K562 (cell line): Measurements from ENCODE around the gene ATRNL1. TPM values are rescaled to one million over a fixed set of nuclear protein-coding genes. Genes with fewer than 3 reads are reported as not detected.

Experiments
- ATAC-seq: fragments of 200-7000 bp; cut with Tn5 transposase; 3 replicates; pipeline ENCODE4 v1.9.1; 2020; ENCODE audit warnings: moderate library complexity
- BruUV-seq: library from RNA; stranded (reverse); fragments of 400-500 nt; replicated peaks from 2 replicates; lab custom pipeline; 2021; lab: Mats Ljungman, UMichigan
- CTCF ChIA-PET: fragments of 300-600 bp; formaldehyde crosslinking; extraction: SDS; loops from one replicate; lab custom pipeline; 2021; ENCODE audit warnings: low intra/inter-chr PET ratio; lab: Yijun Ruan, JAX
- POLR2A ChIA-PET: fragments of 300-600, 350-650 bp; sonication (Branson Sonifier 250); formaldehyde crosslinking; extraction: SDS; loops from one replicate; lab custom pipeline; 2021; ENCODE audit warnings: antibody characterized with exemption, inconsistent platforms; lab: Yijun Ruan, JAX
- DNase-seq, 4 experiments: peaks; one replicate each; pipeline versions ENCODE4 v3.0.0 to v3.0.0-alpha.2; 2011 to 2018; ENCODE audit warnings: low spot score in 3 of 4, mixed read lengths in 3 of 4; ENCODE audit errors: extremely low read depth in 1 of 4
- FAIRE-seq: peaks from 2 replicates; lab custom pipeline; 2011; peaks lifted over from hg19 to GRCh38; lab: Jason Lieb, UNC
- H2AFZ ChIP-seq: 2 replicates; pipeline ENCODE4 v1.6.0; 2011; ENCODE audit warnings: low read depth, low read length, control low read depth, inconsistent platforms
- H3K27ac ChIP-seq: fragments of 200-600 bp; 3 replicates; pipeline ENCODE4 v1.8.0; 2011; ENCODE audit warnings: low read depth, mild to moderate bottlenecking, control low read depth, inconsistent platforms, low read length, moderate library complexity, mixed read lengths; ENCODE audit errors: extremely low read depth
- H3K27me3 ChIP-seq, 2 experiments: fragments of 300-600 bp in 1 of 2; 2 replicates in 1 of 2; 3 replicates in 1 of 2; pipeline versions ENCODE4 v1.6.0 to v1.8.0; 2011; ENCODE audit warnings: inconsistent platforms in 2 of 2, low read length in 2 of 2, mild to moderate bottlenecking in 1 of 2, mixed read lengths in 1 of 2, moderate library complexity in 1 of 2; ENCODE audit not compliant: control insufficient read depth in 2 of 2, insufficient read depth in 2 of 2
- H3K36me3 ChIP-seq: fragments of 300-600 bp; 3 replicates; pipeline ENCODE4 v1.8.0; 2011; ENCODE audit warnings: mild to moderate bottlenecking, low read length, inconsistent platforms; ENCODE audit not compliant: control insufficient read depth, insufficient read depth
- H3K4me1 ChIP-seq, 2 experiments: fragments of 200-600 bp in 1 of 2; replicated peaks in 1 of 2; 2 replicates in 1 of 2; 3 replicates in 1 of 2; pipeline versions ENCODE4 v1.5.1 to v1.8.0; 2011; ENCODE audit warnings: inconsistent platforms in 2 of 2, low read length in 2 of 2, mild to moderate bottlenecking in 1 of 2, mixed read lengths in 1 of 2, moderate library complexity in 1 of 2; ENCODE audit not compliant: control insufficient read depth in 2 of 2, insufficient read depth in 2 of 2
- H3K4me2 ChIP-seq: 2 replicates; pipeline ENCODE4 v1.6.1; 2011; ENCODE audit warnings: low read length, control low read depth, inconsistent platforms, mixed read lengths; ENCODE audit not compliant: insufficient read depth
- H3K4me3 ChIP-seq: fragments of 200-600 bp; sonication (generic), shearing (Covaris generic); 2 replicates; pipeline ENCODE4 v1.5.1; 2016; ENCODE audit warnings: control low read depth, inconsistent platforms
- H3K79me2 ChIP-seq: fragments of 200-600 bp; 3 replicates; pipeline ENCODE4 v1.8.0; 2011; ENCODE audit warnings: low read length, inconsistent platforms; ENCODE audit not compliant: control insufficient read depth, insufficient read depth
- H3K9ac ChIP-seq, 2 experiments: 2 replicates each; pipeline versions ENCODE4 v1.6.0 to v1.6.1; 2011; ENCODE audit warnings: low read depth in 2 of 2, low read length in 2 of 2, control low read depth in 1 of 2, inconsistent platforms in 1 of 2, mild to moderate bottlenecking in 1 of 2, mixed read lengths in 1 of 2; ENCODE audit not compliant: insufficient read depth in 1 of 2
- H3K9me1 ChIP-seq: one replicate; pipeline ENCODE4 v1.6.0; 2011; ENCODE audit warnings: inconsistent platforms, mild to moderate bottlenecking, low read length, moderate library complexity; ENCODE audit not compliant: control insufficient read depth, insufficient read depth
- H3K9me3 ChIP-seq: replicated peaks from 2 replicates; pipeline ENCODE4 v1.5.1; 2011; ENCODE audit warnings: low read depth, low read length, inconsistent platforms; ENCODE audit not compliant: control insufficient read depth, insufficient read depth
- H4K20me1 ChIP-seq: replicated peaks from 2 replicates; pipeline ENCODE4 v1.6.1; 2011; ENCODE audit warnings: low read length, inconsistent platforms, mixed read lengths; ENCODE audit not compliant: control insufficient read depth, insufficient read depth
- ARID2 ChIP-seq: fragments of 450-650 bp; IDR thresholded peaks from 2 replicates; pipeline ENCODE4 v1.6.1; 2017; ENCODE audit warnings: antibody characterized with exemption, mild to moderate bottlenecking
- BACH1 ChIP-seq: fragments of 200-800 bp; sonication (Bioruptor generic); IDR thresholded peaks from 2 replicates; pipeline ENCODE4 v1.6.1; 2016; ENCODE audit warnings: missing genetic modification characterization, missing compliant biosample characterization
- CAMTA2 ChIP-seq: fragments of 250-450 bp; sonication (Bioruptor Pico); conservative IDR thresholded peaks from 2 replicates; pipeline ENCODE4 v1.5.1; 2022
- CEBPB ChIP-seq: fragments of 450-650 bp; IDR thresholded peaks from 2 replicates; pipeline ENCODE4 v1.6.1; 2016; ENCODE audit warnings: missing genetic modification characterization, missing compliant biosample characterization
- CEBPG ChIP-seq, 3 experiments: fragments of 200-800 bp in 1 of 3; sonication (Bioruptor generic) in 1 of 3; sonication (generic) in 1 of 3; formaldehyde crosslinking in 1 of 3; IDR thresholded peaks in 2 of 3; conservative IDR thresholded peaks in 1 of 3; 2 replicates each; pipeline versions ENCODE4 v1.6.1 to v1.8.0; 2016 to 2022; ENCODE audit warnings: missing compliant biosample characterization in 2 of 3, missing genetic modification characterization in 2 of 3, mild to moderate bottlenecking in 1 of 3, missing genetic modification reagents in 1 of 3
- DNMT1 ChIP-seq: fragments of 450-650 bp; IDR thresholded peaks from 2 replicates; pipeline ENCODE4 v1.6.1; 2016; ENCODE audit warnings: antibody characterized with exemption, mild to moderate bottlenecking
- POLR2AphosphoS2 ChIP-seq: IDR thresholded peaks from 2 replicates; pipeline ENCODE4 v1.6.1; 2012; ENCODE audit warnings: low read length, improper control_type of control experiment
- PYGO2 ChIP-seq: fragments of 450-650 bp; IDR thresholded peaks from 2 replicates; pipeline ENCODE4 v1.6.1; 2016; ENCODE audit warnings: mild to moderate bottlenecking, missing genetic modification characterization, moderate library complexity, missing compliant biosample characterization
- RAD51 ChIP-seq: fragments of 450-650 bp; IDR thresholded peaks from 2 replicates; pipeline ENCODE4 v1.7.1; 2016; ENCODE audit warnings: low read depth, mild to moderate bottlenecking, borderline replicate concordance
- RBM34 ChIP-seq: fragments of 200-400 bp; formaldehyde crosslinking; IDR thresholded peaks from 2 replicates; pipeline ENCODE4 v1.6.1; 2018; ENCODE audit warnings: low read length, borderline replicate concordance; ENCODE audit not compliant: insufficient read depth
- TAL1 ChIP-seq: fragments of 450-650 bp; IDR thresholded peaks from 2 replicates; pipeline ENCODE4 v1.6.1; 2016; ENCODE audit warnings: mild to moderate bottlenecking
- TGIF2 ChIP-seq: sonication (generic); formaldehyde crosslinking; IDR thresholded peaks from 2 replicates; pipeline ENCODE4 v1.8.1; 2022; ENCODE audit warnings: mild to moderate bottlenecking, missing genetic modification reagents, moderate library complexity
- ZNF311 ChIP-seq: fragments of 250-450 bp; sonication (Bioruptor Pico); IDR thresholded peaks from 2 replicates; pipeline ENCODE4 v1.4.0; 2020; ENCODE audit warnings: mild to moderate bottlenecking, moderate library complexity
- ZNF445 ChIP-seq: fragments of 250-450 bp; sonication (Bioruptor Pico); IDR thresholded peaks from 2 replicates; pipeline ENCODE4 v1.4.0; 2020; ENCODE audit warnings: low read depth, mild to moderate bottlenecking, moderate library complexity
- ZNF449 ChIP-seq: fragments of 250-450 bp; sonication (Bioruptor Pico); IDR thresholded peaks from 2 replicates; pipeline ENCODE4 v1.8.0; 2022; ENCODE audit warnings: moderate library complexity, mild to moderate bottlenecking, inconsistent platforms
- WGBS: fragments of 100-300 bp; shearing (Covaris generic); methylation state at CpG from one replicate; pipeline ENCODE4 v1.1.6; 2016; ENCODE audit warnings: low coverage, mixed read lengths; ENCODE audit not compliant: insufficient coverage; ENCODE audit errors: missing lambda C conversion rate; 5-methylcytosine and 5-hydroxymethylcytosine counted together
- in situ Hi-C: fragments of 300-500 bp; cut with MboI; formaldehyde crosslinking; loops from 4 replicates; pipeline ENCODE4 v1.15.0; 2018; ENCODE audit warnings: inconsistent platforms, mixed read lengths
- intact Hi-C: fragments of 100-400 bp; cut with micrococcal nuclease; formaldehyde crosslinking; loops from 2 replicates; pipeline ENCODE4 v1.14.2; 2022
- polyA plus RNA-seq, 8 experiments: library from polyadenylated mRNA; depleted of rRNA in 4 of 8; stranded (reverse) in 5 of 8; unstranded in 3 of 8; fragments of >200 nt; fragmentation: Nextera tagmentation in 2 of 8; fragmentation: Illumina TruSeq in 1 of 8; extraction: Ambion mirVana in 2 of 8; extraction: Trizol in 1 of 8; gene quantifications; 2 replicates each; pipeline versions ENCODE4 v1.2.1 to v1.2.3, GENCODE V29; 2011 to 2014; ENCODE audit warnings: inconsistent platforms in 1 of 8, missing spikeins in 1 of 8
- total RNA-seq, 7 experiments: library from RNA; depleted of rRNA in 6 of 7; stranded (reverse); fragments of >200 nt in 6 of 7; fragmentation: Illumina TruSeq in 2 of 7; extraction: Trizol in 2 of 7; gene quantifications; 2 replicates each; pipeline versions ENCODE4 v1.2.1 to v1.2.3, GENCODE V29; 2011 to 2021; ENCODE audit warnings: low replicate concordance in 1 of 7
- TF ChIP-seq, protein P1 (sequence below): sonication (generic); formaldehyde crosslinking; IDR thresholded peaks from 2 replicates; pipeline ENCODE4 v1.5.0; 2020; ENCODE audit warnings: missing genetic modification reagents

ATRNL1 gene
- total and polyA plus RNA-seq, 9 of the 15 experiments (the other 6 are each of a cell fraction or from before 2014, with no cell fraction given): 0.18 TPM; not detected in 8

GRCh38 chr10:115965376-115965775, 872.2 kb downstream of the ATRNL1 start:
- CTCF ChIA-PET: no interaction called here
- Histone ChIP-seq H3K4me3 (no peak overlapping the region), H3K27me3 (no peaks in the 10 kb centered on the region), H3K27ac (no peak overlapping the region), H3K79me2 (no peaks in the 10 kb centered on the region), H2AFZ (no peak overlapping the region), H3K9me1 (no peaks in the 10 kb centered on the region), H3K36me3 (no peaks in the 10 kb centered on the region), H3K4me2 (no peak overlapping the region), H3K9ac (no peak overlapping the region), H3K9me3 (no peaks in the 10 kb centered on the region), H3K4me1 (no peaks in the 10 kb centered on the region), H4K20me1 (no peaks in the 10 kb centered on the region)
- in situ Hi-C loops: no loop called here
- no peak for ATAC-seq
- POLR2A ChIA-PET: no interaction called here
- FAIRE-seq: no peak
- intact Hi-C loops: no loop called here
- no TSS peak for BruUV-seq
- TF ChIP-seq RBM34 (no peak), ZNF445 (no peak), BACH1 (no peak), CEBPB (no peak), TAL1 (no peak), PYGO2 (tag) (no peak), POLR2AphosphoS2 (no peak)
- WGBS: 0% methylated on average over 6 of the region's 7 CpGs
- DNase-seq: no peak

DNA sequence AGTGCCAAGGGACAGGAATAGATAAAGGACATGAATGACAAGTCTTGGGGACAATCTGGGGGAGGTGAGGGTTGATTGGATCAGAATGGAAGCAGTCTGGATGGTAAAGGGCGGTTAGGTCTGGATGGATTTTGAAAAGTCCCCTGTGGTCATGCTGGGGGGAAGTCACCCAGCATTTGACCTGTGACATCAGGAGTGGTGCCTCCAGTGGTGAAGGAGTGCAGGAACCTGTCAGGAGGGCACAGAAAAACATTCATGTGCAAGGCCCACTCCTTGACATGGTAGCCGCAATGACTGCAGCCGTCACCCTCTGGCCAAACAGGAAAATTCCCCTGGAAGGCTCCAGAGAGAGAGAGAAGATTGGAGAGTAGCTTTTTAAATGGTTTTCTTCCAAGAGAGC, 875.1 kb downstream of the ATRNL1 start:
- DNase-seq: peak in 1 of 4 experiments; percentile 6
- Histone ChIP-seq H2AFZ (no peak overlapping the region), H4K20me1 (no peaks in the 10 kb centered on the region), H3K4me3 (no peak overlapping the region), H3K4me2 (no peak overlapping the region), H3K9ac (no peak overlapping the region), H3K79me2 (no peaks in the 10 kb centered on the region), H3K27me3 (no peaks in the 10 kb centered on the region), H3K36me3 (no peaks in the 10 kb centered on the region), H3K4me1 (no peaks in the 10 kb centered on the region), H3K9me3 (no peaks in the 10 kb centered on the region), H3K9me1 (no peaks in the 10 kb centered on the region), H3K27ac (no peak overlapping the region)
- no peak for ATAC-seq
- no peak for FAIRE-seq
- CTCF ChIA-PET: no interaction called here
- in situ Hi-C loops (no loop called here), intact Hi-C loops (no loop called here)
- POLR2A ChIA-PET: no interaction called here
- no TSS peak for BruUV-seq
- no CpG with 5 or more reads among the region's 3 CpGs for WGBS
- TF ChIP-seq CEBPG (CRISPR knock-in tag; IDR thresholded peaks at IDR 0.05) (no peak), CEBPG (tag; conservative IDR thresholded peaks at IDR 0.05 in 1 of 2, IDR thresholded peaks at IDR 0.05 in 1 of 2) (no peak), DNMT1 (no peak), ZNF449 (CRISPR knock-in tag) (no peak), ARID2 (no peak), RAD51 (no peak), TGIF2 (CRISPR knock-in tag) (no peak), CAMTA2 (CRISPR knock-in tag) (no peak), ZNF311 (CRISPR knock-in tag) (no peak)
- TF ChIP-seq, protein P1, sequence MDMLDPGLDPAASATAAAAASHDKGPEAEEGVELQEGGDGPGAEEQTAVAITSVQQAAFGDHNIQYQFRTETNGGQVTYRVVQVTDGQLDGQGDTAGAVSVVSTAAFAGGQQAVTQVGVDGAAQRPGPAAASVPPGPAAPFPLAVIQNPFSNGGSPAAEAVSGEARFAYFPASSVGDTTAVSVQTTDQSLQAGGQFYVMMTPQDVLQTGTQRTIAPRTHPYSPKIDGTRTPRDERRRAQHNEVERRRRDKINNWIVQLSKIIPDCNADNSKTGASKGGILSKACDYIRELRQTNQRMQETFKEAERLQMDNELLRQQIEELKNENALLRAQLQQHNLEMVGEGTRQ (CRISPR knock-in tag): no peak
